DMS153 (cell line): ENCODE results near the gene ARRDC4.
"Not testable (repeated sequence)": the region's sequence is repeated elsewhere in the genome, so short reads cannot be mapped to it uniquely, and the experiment has no call there.

Experiments
- DNase-seq: peaks from one replicate; lab custom pipeline; 2025; lab: John Stamatoyannopoulos, UW

ARRDC4 gene

GRCh38 chr15:97966924-97967620 is 6.6 kb downstream of the ARRDC4 start:
- no peak for DNase-seq

DNA sequence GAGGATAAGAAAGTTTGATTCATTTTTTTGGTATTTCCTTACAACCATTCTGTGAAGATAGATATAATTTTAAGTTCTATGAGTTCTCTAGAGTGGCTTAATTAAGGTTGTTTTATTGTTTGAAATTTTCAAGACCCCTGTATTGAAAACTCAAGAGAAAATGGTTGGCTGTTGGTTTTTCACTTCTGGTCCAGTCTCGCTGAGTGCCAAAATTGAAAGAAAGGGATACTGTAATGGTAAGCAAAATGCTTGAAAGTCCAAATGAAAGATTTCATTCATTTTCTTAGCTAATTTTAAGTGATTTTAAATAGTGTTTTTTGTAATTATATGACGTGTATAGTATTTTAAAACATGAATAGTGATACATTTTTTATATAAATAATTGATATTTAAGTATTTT is 7.4 kb downstream of the ARRDC4 start:
- no peak for DNase-seq

DNA sequence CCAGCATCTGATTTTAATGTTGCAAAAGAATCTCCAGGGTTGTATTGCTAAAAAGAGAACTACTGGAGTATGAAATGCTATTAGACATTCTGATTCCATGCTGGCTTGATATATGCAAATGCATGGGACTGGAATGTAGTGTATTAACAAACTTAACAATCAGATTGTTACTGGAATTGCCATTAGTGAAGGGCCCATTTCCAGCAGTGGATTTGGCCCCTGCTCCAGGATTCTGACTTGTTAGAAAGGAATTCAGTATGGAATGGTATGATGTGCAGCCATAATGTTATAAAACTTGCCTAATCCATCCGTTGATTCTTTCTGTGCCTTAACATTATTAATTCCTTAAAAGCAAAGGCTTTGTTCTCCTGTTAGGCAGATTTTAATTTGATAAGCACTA is 7.9 kb downstream of the ARRDC4 start:
- DNase-seq: no peak

- no peak for DNase-seq
These were observed 11.9 kb downstream of the ARRDC4 start for GRCh38 chr15:97972366-97972765.

- no peak for DNase-seq
These were observed 15.6 kb downstream of the ARRDC4 start for GRCh38 chr15:97976129-97976528.

- DNase-seq: no peak
These were observed 16.4 kb downstream of the ARRDC4 start for GRCh38 chr15:97976766-97977503.

DNA sequence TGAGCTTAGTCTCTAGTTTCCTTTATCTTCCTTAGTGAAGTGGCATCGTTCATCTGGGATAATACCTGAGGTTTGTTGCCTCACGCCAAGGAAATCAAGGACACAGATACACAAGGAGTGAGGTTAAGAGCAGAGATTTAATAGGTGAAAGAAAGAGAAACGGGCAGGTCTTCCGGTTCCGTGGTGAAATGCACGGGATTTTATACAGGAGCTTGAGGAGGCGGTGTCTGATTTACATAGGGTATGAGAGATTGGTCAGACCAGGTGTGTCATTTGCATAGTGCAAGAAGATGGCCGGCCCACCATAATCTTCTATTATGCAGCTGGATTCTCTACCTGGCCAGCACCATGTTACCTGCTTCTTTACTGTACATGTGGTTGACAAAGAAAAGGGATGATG is 17.2 kb downstream of the ARRDC4 start:
- peak; percentile 48 for DNase-seq

- DNase-seq: no peak
These were observed 18.1 kb downstream of the ARRDC4 start for GRCh38 chr15:97978401-97979139.

- no peak for DNase-seq
These were observed 18.6 kb downstream of the ARRDC4 start for GRCh38 chr15:97979140-97979520.

GRCh38 chr15:97981058-97981457 is 20.6 kb downstream of the ARRDC4 start:
- DNase-seq: no peak

GRCh38 chr15:97981758-97982157 is 21.3 kb downstream of the ARRDC4 start:
- no peak for DNase-seq

DNA sequence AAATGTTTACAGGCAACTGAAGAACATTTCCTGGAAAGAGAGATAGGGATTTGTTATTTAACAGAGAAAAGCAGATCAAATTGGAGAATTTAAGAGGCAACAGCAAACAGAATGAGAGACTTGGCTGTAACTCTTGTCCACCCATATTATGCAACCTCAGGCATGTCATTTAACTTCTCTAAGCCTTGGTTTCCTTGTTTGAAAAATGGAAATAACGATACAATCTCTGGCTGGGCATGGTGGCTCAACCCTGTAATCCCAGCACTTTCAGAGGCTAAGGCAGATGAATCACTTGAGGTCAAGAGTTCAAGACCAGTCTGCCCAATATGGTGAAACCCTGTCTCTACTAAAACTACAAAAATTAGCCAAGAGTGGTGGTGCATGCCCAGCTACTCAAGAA is 23.7 kb downstream of the ARRDC4 start:
- DNase-seq: no peak

GRCh38 chr15:97985979-97986378 is 25.5 kb downstream of the ARRDC4 start:
- DNase-seq: not testable (repeated sequence)

DNA sequence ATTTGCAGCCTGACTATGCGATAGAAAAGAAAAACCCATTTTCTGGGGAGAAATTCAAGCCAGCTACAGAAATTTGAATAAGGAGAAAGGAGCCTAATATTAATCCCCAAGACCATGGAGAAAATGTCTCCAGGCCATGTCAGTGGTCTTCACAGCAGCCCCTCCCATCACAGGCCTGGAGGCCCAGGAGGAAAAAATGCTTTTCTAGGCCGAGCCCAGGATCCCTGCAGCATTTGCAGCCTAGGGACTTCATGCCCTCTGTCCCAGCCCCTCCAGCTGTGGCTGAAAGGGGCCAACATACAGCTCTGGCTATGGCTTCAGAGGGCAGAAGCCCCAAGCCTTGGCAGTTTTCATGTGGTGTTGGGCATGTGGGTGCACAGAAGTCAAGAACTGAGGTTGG is 26.3 kb downstream of the ARRDC4 start:
- no peak for DNase-seq

DNA sequence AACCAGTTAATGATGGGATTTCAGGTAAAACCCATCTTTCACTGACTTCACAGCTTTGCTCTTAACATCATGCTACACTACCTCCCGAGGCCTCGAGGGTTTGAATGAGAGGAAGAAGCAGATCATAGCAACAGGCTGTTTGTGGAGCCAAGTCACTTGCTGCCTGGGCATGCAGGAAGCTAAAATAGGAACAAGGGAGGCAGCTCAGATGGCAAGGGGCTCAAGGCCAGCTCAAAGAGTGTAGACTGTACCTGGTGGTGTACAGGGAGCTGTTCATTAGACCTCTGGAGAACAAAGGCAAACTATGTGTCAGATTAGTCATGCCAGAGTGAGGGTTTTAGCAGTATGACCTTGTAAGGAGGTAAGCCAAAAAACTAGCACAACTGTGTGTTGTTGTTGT is 28.8 kb downstream of the ARRDC4 start:
- no peak for DNase-seq

DNA sequence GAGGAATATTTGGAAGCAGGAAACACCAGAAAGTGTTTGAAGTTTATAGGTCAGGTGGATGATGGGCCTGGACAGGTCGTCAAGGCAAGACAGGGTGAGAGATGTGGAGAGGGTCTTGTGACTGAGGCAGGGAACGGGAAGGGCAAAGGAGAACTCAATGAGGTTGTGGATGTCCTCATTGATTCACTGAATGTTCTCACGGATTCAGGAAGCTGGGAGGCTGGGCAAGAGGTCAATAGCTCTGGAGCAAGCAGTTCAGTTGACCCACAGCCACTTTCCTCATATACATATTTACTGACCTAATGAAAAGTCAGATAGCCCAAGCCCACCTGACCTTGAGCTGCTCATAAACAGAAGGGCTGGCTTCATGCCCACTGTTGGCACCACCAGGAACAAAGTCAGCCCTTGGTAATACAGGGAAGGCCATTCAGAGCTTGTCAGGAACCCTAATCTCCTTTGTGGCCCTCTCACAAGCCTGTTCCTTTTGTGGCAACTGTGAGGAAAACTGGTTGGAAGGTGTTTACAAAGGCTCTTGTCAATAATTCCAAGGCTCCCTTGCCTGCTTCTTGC is 31.6 kb downstream of the ARRDC4 start:
- no peak for DNase-seq

- no peak for DNase-seq
These were observed 32.3 kb downstream of the ARRDC4 start for GRCh38 chr15:97992823-97993222.

- DNase-seq: no peak
These were observed 32.8 kb downstream of the ARRDC4 start for GRCh38 chr15:97993310-97993738.

GRCh38 chr15:97994236-97994635 is 33.7 kb downstream of the ARRDC4 start:
- no peak for DNase-seq

GRCh38 chr15:97995192-97995591 is 34.7 kb downstream of the ARRDC4 start:
- DNase-seq: no peak

GRCh38 chr15:97995881-97996603 is 35.5 kb downstream of the ARRDC4 start:
- DNase-seq: no peak
